ENCODE measurements around the gene MYO1F.

- TF ChIP-seq CTCF (IDR thresholded peaks at IDR 0.05; ENCODE audit: borderline replicate concordance, extremely low read depth, low read length, poor library complexity, severe bottlenecking): no peak
- TF ChIP-seq EZH2 (IDR thresholded peaks at IDR 0.05; ENCODE audit: borderline replicate concordance, low read depth, low read length, severe bottlenecking): no peak
Observed at GRCh38 chr19:8557642-8558238, 19.5 kb downstream of the MYO1F start.

Measured in DND-41 (cell line).